Activated naive CD8-positive, alpha-beta T cell treated with anti-CD3 and anti-CD28 coated beads, Interleukin-2, amount 50 U/mL, for 24 hours (primary cell): ENCODE data around the gene CREB3L2.

Experiments
- ATAC-seq: fragments of 150-1000 bp; cut with Tn5 transposase; one replicate; pipeline ENCODE4 v1.10.0; 2021
- DNase-seq: peaks from one replicate; pipeline ENCODE4 v3.0.0; 2021
- H3K27ac Mint-ChIP-seq: one replicate; pipeline ENCODE4 v1.8.0; 2021; ENCODE audit warnings: mild to moderate bottlenecking, mixed read lengths
- H3K27me3 Mint-ChIP-seq: one replicate; pipeline ENCODE4 v1.8.0; 2021; ENCODE audit warnings: mixed read lengths
- H3K36me3 Mint-ChIP-seq: one replicate; pipeline ENCODE4 v1.8.0; 2021; ENCODE audit warnings: low read depth, mixed read lengths
- H3K4me1 Mint-ChIP-seq: one replicate; pipeline ENCODE4 v1.8.0; 2021; ENCODE audit warnings: mixed read lengths
- H3K4me3 Mint-ChIP-seq: one replicate; pipeline ENCODE4 v1.8.0; 2021; ENCODE audit warnings: mild to moderate bottlenecking, moderate library complexity, mixed read lengths
- H3K9me3 Mint-ChIP-seq: one replicate; pipeline ENCODE4 v1.8.0; 2021; ENCODE audit warnings: mixed read lengths

Gene CREB3L2

GRCh38 chr7:137950967-137951366, 50.9 kb downstream of the CREB3L2 start:
- peaks cover 6% of the 10 kb centered on the region for H3K4me1 Mint-ChIP-seq
- ATAC-seq (no peak), DNase-seq (no peak)
- H3K9me3 Mint-ChIP-seq = no peaks in the 10 kb centered on the region
- no peak overlapping the region for H3K27ac Mint-ChIP-seq
- no peak overlapping the region for H3K4me3 Mint-ChIP-seq
- H3K36me3 Mint-ChIP-seq = peaks cover 4% of the 10 kb centered on the region
- no peaks in the 10 kb centered on the region for H3K27me3 Mint-ChIP-seq

- peak; percentile 40 for ATAC-seq
- peaks cover 4% of the 10 kb centered on the region for H3K36me3 Mint-ChIP-seq
- H3K27ac Mint-ChIP-seq = no peak overlapping the region
- H3K4me3 Mint-ChIP-seq = no peak overlapping the region
- H3K4me1 Mint-ChIP-seq = peaks cover 6% of the 10 kb centered on the region
- no peaks in the 10 kb centered on the region for H3K27me3 Mint-ChIP-seq
- no peaks in the 10 kb centered on the region for H3K9me3 Mint-ChIP-seq
- DNase-seq = no peak
These were observed 51.6 kb downstream of the CREB3L2 start for GRCh38 chr7:137950263-137950621.

- Mint-ChIP-seq H3K4me1 (peaks cover 6% of the 10 kb centered on the region), H3K36me3 (peaks cover 4% of the 10 kb centered on the region), H3K27me3 (no peaks in the 10 kb centered on the region), H3K27ac (no peak overlapping the region), H3K9me3 (no peaks in the 10 kb centered on the region), H3K4me3 (no peak overlapping the region)
- DNase-seq (no peak), ATAC-seq (no peak)
These were observed 52.2 kb downstream of the CREB3L2 start for GRCh38 chr7:137949416-137950262.

GRCh38 chr7:137948845-137949330, 53.0 kb downstream of the CREB3L2 start:
- DNase-seq = no peak
- H3K27ac Mint-ChIP-seq = no peak overlapping the region
- H3K4me1 Mint-ChIP-seq = peaks cover 9% of the 10 kb centered on the region
- H3K36me3 Mint-ChIP-seq = peaks cover 4% of the 10 kb centered on the region
- ATAC-seq = no peak
- H3K4me3 Mint-ChIP-seq = no peak overlapping the region
- H3K9me3 Mint-ChIP-seq = no peaks in the 10 kb centered on the region
- no peaks in the 10 kb centered on the region for H3K27me3 Mint-ChIP-seq

- H3K27ac Mint-ChIP-seq = no peak overlapping the region
- H3K4me3 Mint-ChIP-seq = no peak overlapping the region
- DNase-seq (no peak), ATAC-seq (no peak)
- H3K4me1 Mint-ChIP-seq = peaks cover 13% of the 10 kb centered on the region
- peaks cover 3% of the 10 kb centered on the region for H3K36me3 Mint-ChIP-seq
- no peaks in the 10 kb centered on the region for H3K9me3 Mint-ChIP-seq
- H3K27me3 Mint-ChIP-seq = no peaks in the 10 kb centered on the region
These were observed 53.6 kb downstream of the CREB3L2 start for GRCh38 chr7:137948083-137948844.

GRCh38 chr7:137947046-137947445, 54.8 kb downstream of the CREB3L2 start:
- H3K9me3 Mint-ChIP-seq = no peaks in the 10 kb centered on the region
- no peak overlapping the region for H3K27ac Mint-ChIP-seq
- H3K27me3 Mint-ChIP-seq = no peaks in the 10 kb centered on the region
- H3K36me3 Mint-ChIP-seq = peaks cover 2% of the 10 kb centered on the region
- DNase-seq (no peak), ATAC-seq (no peak)
- peaks cover 13% of the 10 kb centered on the region for H3K4me1 Mint-ChIP-seq
- H3K4me3 Mint-ChIP-seq = no peak overlapping the region

- Mint-ChIP-seq H3K27ac (no peak overlapping the region), H3K9me3 (no peaks in the 10 kb centered on the region), H3K27me3 (no peaks in the 10 kb centered on the region), H3K36me3 (peaks cover 2% of the 10 kb centered on the region), H3K4me1 (peaks cover 13% of the 10 kb centered on the region), H3K4me3 (no peak overlapping the region)
- DNase-seq = no peak
- no peak for ATAC-seq
These were observed 55.9 kb downstream of the CREB3L2 start for GRCh38 chr7:137946011-137946410.

- Mint-ChIP-seq H3K27ac (no peak overlapping the region), H3K4me1 (peaks cover 6% of the 10 kb centered on the region), H3K4me3 (no peak overlapping the region), H3K9me3 (no peaks in the 10 kb centered on the region), H3K36me3 (peaks cover 2% of the 10 kb centered on the region), H3K27me3 (no peaks in the 10 kb centered on the region)
- ATAC-seq = no peak
- no peak for DNase-seq
These were observed 57.7 kb downstream of the CREB3L2 start for GRCh38 chr7:137944168-137944567.

GRCh38 chr7:137943132-137943551, 58.7 kb downstream of the CREB3L2 start:
- Mint-ChIP-seq H3K9me3 (no peaks in the 10 kb centered on the region), H3K4me1 (peaks cover 6% of the 10 kb centered on the region), H3K36me3 (peaks cover 2% of the 10 kb centered on the region), H3K4me3 (no peak overlapping the region), H3K27me3 (no peaks in the 10 kb centered on the region), H3K27ac (no peak overlapping the region)
- no peak for ATAC-seq
- DNase-seq = no peak

- peaks cover 6% of the 10 kb centered on the region for H3K4me1 Mint-ChIP-seq
- H3K27me3 Mint-ChIP-seq = no peaks in the 10 kb centered on the region
- H3K4me3 Mint-ChIP-seq = no peak overlapping the region
- DNase-seq (no peak), ATAC-seq (no peak)
- H3K36me3 Mint-ChIP-seq = peaks cover 3% of the 10 kb centered on the region
- H3K27ac Mint-ChIP-seq = no peak overlapping the region
- no peaks in the 10 kb centered on the region for H3K9me3 Mint-ChIP-seq
These were observed 59.3 kb downstream of the CREB3L2 start for GRCh38 chr7:137942484-137943115.

GRCh38 chr7:137940656-137941518, 61.0 kb downstream of the CREB3L2 start:
- no peak for DNase-seq
- Mint-ChIP-seq H3K9me3 (no peaks in the 10 kb centered on the region), H3K27ac (no peak overlapping the region), H3K4me1 (peaks cover 13% of the 10 kb centered on the region), H3K4me3 (no peak overlapping the region), H3K27me3 (no peaks in the 10 kb centered on the region), H3K36me3 (peaks cover 3% of the 10 kb centered on the region)
- peak; percentile 10 for ATAC-seq

GRCh38 chr7:137940218-137940617, 61.7 kb downstream of the CREB3L2 start:
- H3K36me3 Mint-ChIP-seq = peaks cover 3% of the 10 kb centered on the region
- no peak overlapping the region for H3K27ac Mint-ChIP-seq
- ATAC-seq (no peak), DNase-seq (no peak)
- no peaks in the 10 kb centered on the region for H3K9me3 Mint-ChIP-seq
- no peak overlapping the region for H3K4me3 Mint-ChIP-seq
- no peaks in the 10 kb centered on the region for H3K27me3 Mint-ChIP-seq
- H3K4me1 Mint-ChIP-seq = peaks cover 19% of the 10 kb centered on the region

- DNase-seq = no peak
- H3K4me3 Mint-ChIP-seq = no peak overlapping the region
- ATAC-seq = no peak
These were observed 64.7 kb downstream of the CREB3L2 start for GRCh38 chr7:137937202-137937560.

More at GRCh38 chr7:137937202-137937560, 64.7 kb downstream of the CREB3L2 start:
- Mint-ChIP-seq H3K27me3 (no peaks in the 10 kb centered on the region), H3K9me3 (no peaks in the 10 kb centered on the region), H3K4me1 (peaks cover 35% of the 10 kb centered on the region), H3K27ac (no peak overlapping the region), H3K36me3 (peaks cover 3% of the 10 kb centered on the region)
